ENCODE results near the gene HECW1. TPM values are rescaled to one million over a fixed set of nuclear protein-coding genes. Genes with fewer than 3 reads are reported as not detected.

The HECW1 gene
- total RNA-seq, 1 donor from 2014 or later = 68.7 TPM

DNA sequence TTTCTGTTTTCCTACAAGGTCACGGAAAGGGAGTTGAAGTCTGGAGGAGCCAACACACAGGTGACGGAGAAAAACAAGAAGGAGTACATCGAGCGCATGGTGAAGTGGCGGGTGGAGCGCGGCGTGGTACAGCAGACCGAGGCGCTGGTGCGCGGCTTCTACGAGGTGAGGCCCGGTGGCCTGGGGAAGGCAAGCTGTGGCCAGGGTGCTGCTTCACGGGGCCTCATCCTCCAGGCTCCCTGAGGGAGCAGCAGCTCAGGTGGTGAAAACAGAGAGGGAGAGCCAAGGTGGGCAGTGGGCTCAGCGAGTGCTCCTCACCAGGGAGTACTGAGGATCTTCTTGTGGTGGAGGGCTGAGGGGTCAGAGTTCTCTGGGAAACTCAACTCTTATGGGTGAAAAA lies 438.0 kb downstream of the HECW1 start:
- peak overlapping the region; percentile 19 for H3K27ac Mint-ChIP-seq (ENCODE audit: unreplicated experiment)
- DNase-seq = no peak

DNA sequence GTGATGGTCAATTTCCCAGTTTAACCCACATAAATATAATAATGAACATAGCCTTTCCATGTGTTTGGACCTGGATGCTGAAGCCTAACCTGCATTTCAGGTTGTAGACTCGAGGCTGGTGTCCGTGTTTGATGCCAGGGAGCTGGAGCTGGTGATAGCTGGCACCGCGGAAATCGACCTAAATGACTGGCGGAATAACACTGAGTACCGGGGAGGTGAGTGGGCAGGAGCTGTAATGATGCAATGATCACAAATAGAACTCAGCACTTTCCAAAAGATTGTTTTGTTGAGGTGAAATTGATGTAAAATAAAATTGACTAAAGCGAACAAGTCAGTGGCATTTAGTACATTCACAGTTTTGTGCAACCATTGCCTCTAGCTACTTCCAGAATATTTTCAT lies 439.7 kb downstream of the HECW1 start:
- peaks cover 5% of the 10 kb centered on the region for H3K9me3 Mint-ChIP-seq (ENCODE audit: unreplicated experiment)
- DNase-seq = no peak
- H3K4me1 Mint-ChIP-seq (ENCODE audit: low read depth, unreplicated experiment) = no peaks in the 10 kb centered on the region
- H3K27ac Mint-ChIP-seq (ENCODE audit: unreplicated experiment) = no peak overlapping the region
- H3K4me3 Mint-ChIP-seq (ENCODE audit: unreplicated experiment) = no peak overlapping the region
- TF ChIP-seq, protein P1, sequence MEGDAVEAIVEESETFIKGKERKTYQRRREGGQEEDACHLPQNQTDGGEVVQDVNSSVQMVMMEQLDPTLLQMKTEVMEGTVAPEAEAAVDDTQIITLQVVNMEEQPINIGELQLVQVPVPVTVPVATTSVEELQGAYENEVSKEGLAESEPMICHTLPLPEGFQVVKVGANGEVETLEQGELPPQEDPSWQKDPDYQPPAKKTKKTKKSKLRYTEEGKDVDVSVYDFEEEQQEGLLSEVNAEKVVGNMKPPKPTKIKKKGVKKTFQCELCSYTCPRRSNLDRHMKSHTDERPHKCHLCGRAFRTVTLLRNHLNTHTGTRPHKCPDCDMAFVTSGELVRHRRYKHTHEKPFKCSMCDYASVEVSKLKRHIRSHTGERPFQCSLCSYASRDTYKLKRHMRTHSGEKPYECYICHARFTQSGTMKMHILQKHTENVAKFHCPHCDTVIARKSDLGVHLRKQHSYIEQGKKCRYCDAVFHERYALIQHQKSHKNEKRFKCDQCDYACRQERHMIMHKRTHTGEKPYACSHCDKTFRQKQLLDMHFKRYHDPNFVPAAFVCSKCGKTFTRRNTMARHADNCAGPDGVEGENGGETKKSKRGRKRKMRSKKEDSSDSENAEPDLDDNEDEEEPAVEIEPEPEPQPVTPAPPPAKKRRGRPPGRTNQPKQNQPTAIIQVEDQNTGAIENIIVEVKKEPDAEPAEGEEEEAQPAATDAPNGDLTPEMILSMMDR (IDR thresholded peaks at IDR 0.05; ENCODE audit: partially characterized antibody, unreplicated experiment) = no peak
- H3K36me3 Mint-ChIP-seq (ENCODE audit: unreplicated experiment) = peaks cover 18% of the 10 kb centered on the region
- peaks cover 3% of the 10 kb centered on the region for H3K27me3 Mint-ChIP-seq (ENCODE audit: unreplicated experiment)

More for the DNA sequence above, 438.0 kb downstream of the HECW1 start:
- H3K4me3 Mint-ChIP-seq (ENCODE audit: unreplicated experiment) = no peak overlapping the region
- no peaks in the 10 kb centered on the region for H3K4me1 Mint-ChIP-seq (ENCODE audit: low read depth, unreplicated experiment)
- H3K27me3 Mint-ChIP-seq (ENCODE audit: unreplicated experiment) = no peaks in the 10 kb centered on the region
- H3K36me3 Mint-ChIP-seq (ENCODE audit: unreplicated experiment) = peaks cover 35% of the 10 kb centered on the region
- peaks cover 5% of the 10 kb centered on the region for H3K9me3 Mint-ChIP-seq (ENCODE audit: unreplicated experiment)
- TF ChIP-seq, protein P1 (IDR thresholded peaks at IDR 0.05; ENCODE audit: partially characterized antibody, unreplicated experiment) = no peak

DNA sequence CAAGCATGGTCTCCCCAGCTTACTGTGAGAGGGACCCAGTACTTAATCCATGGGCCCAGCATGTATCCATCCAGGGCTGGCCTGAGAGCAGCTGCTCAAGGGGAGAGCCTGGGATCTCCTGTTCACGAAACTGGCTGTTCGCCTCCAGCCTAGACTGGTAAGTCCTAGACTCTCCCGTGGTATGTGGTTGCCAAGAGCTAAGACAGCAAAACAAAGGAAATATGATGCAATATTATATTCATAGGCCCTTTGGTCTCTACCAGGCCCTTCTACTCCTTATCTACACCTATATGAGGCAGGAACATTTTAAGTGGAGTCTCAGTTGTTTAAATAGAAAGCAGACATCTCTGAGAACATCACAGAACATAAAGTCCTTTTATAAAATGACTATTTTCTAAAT lies 441.6 kb downstream of the HECW1 start:
- H3K4me3 Mint-ChIP-seq (ENCODE audit: unreplicated experiment) = no peak overlapping the region
- TF ChIP-seq, protein P1 (IDR thresholded peaks at IDR 0.05; ENCODE audit: partially characterized antibody, unreplicated experiment) = no peak
- no peak overlapping the region for H3K27ac Mint-ChIP-seq (ENCODE audit: unreplicated experiment)
- peaks cover 5% of the 10 kb centered on the region for H3K27me3 Mint-ChIP-seq (ENCODE audit: unreplicated experiment)
- H3K9me3 Mint-ChIP-seq (ENCODE audit: unreplicated experiment) = peaks cover 13% of the 10 kb centered on the region
- no peaks in the 10 kb centered on the region for H3K4me1 Mint-ChIP-seq (ENCODE audit: low read depth, unreplicated experiment)
- no peak for DNase-seq
- peaks cover 27% of the 10 kb centered on the region for H3K36me3 Mint-ChIP-seq (ENCODE audit: unreplicated experiment)

DNA sequence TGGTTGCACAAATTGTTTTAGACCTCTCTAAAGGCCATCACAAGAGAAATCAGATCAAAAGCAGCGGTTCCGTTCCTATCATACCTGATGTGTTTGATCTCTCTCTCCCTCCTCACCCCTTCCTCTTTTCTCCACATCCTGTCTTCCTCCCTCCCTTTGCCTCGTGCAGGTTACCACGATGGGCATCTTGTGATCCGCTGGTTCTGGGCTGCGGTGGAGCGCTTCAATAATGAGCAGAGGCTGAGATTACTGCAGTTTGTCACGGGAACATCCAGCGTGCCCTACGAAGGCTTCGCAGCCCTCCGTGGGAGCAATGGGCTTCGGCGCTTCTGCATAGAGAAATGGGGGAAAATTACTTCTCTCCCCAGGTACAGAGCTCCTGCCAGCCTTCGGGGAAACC lies 442.0 kb downstream of the HECW1 start:
- peaks cover 27% of the 10 kb centered on the region for H3K36me3 Mint-ChIP-seq (ENCODE audit: unreplicated experiment)
- peaks cover 5% of the 10 kb centered on the region for H3K27me3 Mint-ChIP-seq (ENCODE audit: unreplicated experiment)
- H3K4me3 Mint-ChIP-seq (ENCODE audit: unreplicated experiment) = no peak overlapping the region
- H3K9me3 Mint-ChIP-seq (ENCODE audit: unreplicated experiment) = peaks cover 13% of the 10 kb centered on the region
- TF ChIP-seq, protein P1 (IDR thresholded peaks at IDR 0.05; ENCODE audit: partially characterized antibody, unreplicated experiment) = no peak
- H3K27ac Mint-ChIP-seq (ENCODE audit: unreplicated experiment) = no peak overlapping the region
- H3K4me1 Mint-ChIP-seq (ENCODE audit: low read depth, unreplicated experiment) = no peaks in the 10 kb centered on the region
- no peak for DNase-seq

DNA sequence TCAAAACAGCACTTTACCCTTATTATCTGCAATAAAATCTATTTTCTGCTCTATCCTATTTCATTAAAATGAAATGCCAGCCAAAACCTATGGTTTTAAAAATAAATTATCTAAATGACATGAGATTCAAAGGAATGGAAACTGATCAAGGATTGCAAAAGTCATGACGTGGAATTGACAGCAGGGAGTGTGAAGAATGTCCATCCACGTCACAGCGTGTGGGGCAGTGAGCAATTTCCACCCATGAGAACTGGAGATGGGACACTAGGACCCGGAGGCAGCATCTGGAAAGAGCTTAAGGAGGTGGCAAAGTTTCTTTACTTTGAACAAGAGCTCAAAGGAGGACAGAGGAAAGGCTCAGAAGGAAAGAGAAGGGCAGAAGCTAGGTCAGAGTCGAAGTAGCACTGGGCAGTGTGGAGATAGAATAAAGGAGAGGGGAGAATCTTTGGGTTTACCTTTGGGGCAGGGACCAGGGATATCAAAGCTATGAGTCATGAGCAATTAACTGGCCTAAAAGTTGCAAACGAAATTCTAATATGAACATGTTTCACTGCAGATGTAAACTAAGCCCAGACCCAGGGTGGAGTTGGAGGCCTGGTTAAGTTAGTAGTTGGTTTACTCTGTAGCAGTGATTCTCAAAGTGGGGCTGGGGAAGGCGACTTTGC lies 445.5 kb downstream of the HECW1 start:
- TF ChIP-seq, protein P1 (IDR thresholded peaks at IDR 0.05; ENCODE audit: partially characterized antibody, unreplicated experiment) = no peak
- Mint-ChIP-seq H3K4me1 (ENCODE audit: low read depth, unreplicated experiment) (no peaks in the 10 kb centered on the region), H3K9me3 (ENCODE audit: unreplicated experiment) (peaks cover 15% of the 10 kb centered on the region), H3K4me3 (ENCODE audit: unreplicated experiment) (no peak overlapping the region), H3K36me3 (ENCODE audit: unreplicated experiment) (peaks cover 20% of the 10 kb centered on the region), H3K27me3 (ENCODE audit: unreplicated experiment) (peaks cover 5% of the 10 kb centered on the region), H3K27ac (ENCODE audit: unreplicated experiment) (no peak overlapping the region)
- no peak for DNase-seq

All from glutamatergic neuron (in vitro differentiated cells).